IPS-18c (cell line): ENCODE results near the gene PITPNM1.
"Not testable (repeated sequence)": the region's sequence is repeated elsewhere in the genome, so short reads cannot be mapped to it uniquely, and the experiment has no call there.

Experiments used
- H3K4me3 ChIP-seq: 2 replicates; pipeline ENCODE4 v1.7.0; 2013; ENCODE audit warnings: low read depth, mild to moderate bottlenecking, low read length, moderate library complexity; ENCODE audit not compliant: insufficient read depth
- H3K9me3 ChIP-seq: one replicate; pipeline ENCODE4 v1.6.1; 2013; ENCODE audit warnings: mild to moderate bottlenecking, low read length, moderate library complexity; ENCODE audit not compliant: control insufficient read depth, insufficient read depth

The PITPNM1 gene

DNA sequence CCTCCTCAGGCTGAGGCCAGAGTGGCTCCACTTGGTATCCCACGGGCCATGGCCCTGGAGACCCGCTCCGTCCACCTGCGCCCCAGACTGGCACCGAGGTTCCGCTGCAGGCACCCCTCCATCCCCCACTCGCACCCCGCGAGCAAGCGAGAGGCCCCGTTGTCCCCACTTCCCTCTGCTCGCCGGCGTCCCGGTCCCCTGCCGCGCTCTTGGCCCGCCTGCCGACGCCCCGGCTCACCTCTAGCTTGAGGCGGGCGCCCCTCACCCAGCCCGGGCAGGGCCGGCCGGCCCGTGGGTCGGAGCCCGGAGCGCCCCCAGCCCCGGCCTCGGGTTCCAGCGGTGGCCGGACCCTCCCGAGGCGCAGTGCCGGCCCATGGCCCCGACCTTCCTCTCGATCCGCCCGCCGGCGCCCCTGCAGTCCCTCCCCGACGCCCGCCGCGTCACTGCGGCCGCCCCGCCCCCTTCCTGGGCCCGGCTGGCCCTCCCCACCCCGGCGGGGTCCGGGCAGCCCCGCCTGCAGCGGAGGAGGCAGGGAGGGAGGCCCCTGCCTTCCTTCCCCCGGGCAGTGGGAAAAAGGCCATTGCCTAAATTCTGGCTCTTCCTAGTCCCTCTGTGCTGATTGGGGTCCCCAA, at the start of gene PITPNM1:
Gene PITPNM1, minus strand, starts transcription at position 414 of the 632 bp plus-strand sequence. CDS start 1,183 bp downstream, outside the sequence.
- H3K4me3 ChIP-seq = peak within 1 kb of the TSS; percentile 84
- no peaks in the 10 kb centered on the region for H3K9me3 ChIP-seq

GRCh38 chr11:67551697-67552096, 46.5 kb upstream of the PITPNM1 start:
- H3K4me3 ChIP-seq, H3K9me3 ChIP-seq: not testable (repeated sequence)

DNA sequence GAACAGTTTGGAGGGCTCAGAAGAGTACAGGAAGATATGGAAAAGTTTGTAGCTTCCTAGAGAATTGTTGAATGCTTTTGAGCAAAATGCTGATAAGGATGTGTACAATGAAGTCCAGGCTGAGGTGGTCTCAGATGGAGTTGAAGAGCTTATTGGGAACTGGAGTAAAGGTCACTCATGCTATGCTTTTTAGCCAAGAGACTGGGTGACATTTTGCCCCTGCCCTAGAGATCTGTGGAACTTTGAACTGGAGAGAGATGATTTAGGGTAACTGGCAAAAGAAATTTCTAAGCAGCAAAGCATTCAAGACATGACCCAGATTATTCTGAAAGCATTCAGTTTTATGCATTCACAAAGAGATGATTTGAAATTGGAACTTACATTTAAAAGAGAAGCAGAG, 46.0 kb upstream of the PITPNM1 start:
- Histone ChIP-seq H3K9me3 (peaks cover 5% of the 10 kb centered on the region), H3K4me3 (no peak overlapping the region)

- H3K9me3 ChIP-seq = peaks cover 5% of the 10 kb centered on the region
Observed at GRCh38 chr11:67548555-67549110, 43.5 kb upstream of the PITPNM1 start.

GRCh38 chr11:67548112-67548511, 42.9 kb upstream of the PITPNM1 start:
- H3K4me3 ChIP-seq, H3K9me3 ChIP-seq: not testable (repeated sequence)

More at GRCh38 chr11:67548555-67549110, 43.5 kb upstream of the PITPNM1 start:
- no peak overlapping the region for H3K4me3 ChIP-seq

DNA sequence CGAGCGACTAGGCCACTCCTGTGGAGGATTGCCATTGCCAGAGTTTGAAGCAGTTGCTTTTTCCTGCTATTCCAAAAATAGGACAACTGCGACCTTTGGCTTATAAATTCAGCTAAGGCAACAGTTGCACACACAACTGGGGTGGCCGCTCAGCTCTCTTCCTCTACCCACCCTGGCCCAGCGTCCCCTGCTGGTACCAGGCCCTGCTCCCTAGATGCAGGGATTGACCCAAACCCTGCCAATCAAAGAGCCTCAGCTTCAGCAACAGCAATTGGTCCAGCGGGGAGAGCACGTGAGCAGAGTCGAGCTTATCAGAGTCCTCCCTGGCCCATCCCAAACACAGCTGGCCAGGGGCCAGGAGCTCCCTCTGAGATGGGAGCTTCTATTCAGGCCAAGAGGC, 40.1 kb upstream of the PITPNM1 start:
- peaks cover 2% of the 10 kb centered on the region for H3K9me3 ChIP-seq
- no peak overlapping the region for H3K4me3 ChIP-seq

- Histone ChIP-seq H3K9me3 (no peaks in the 10 kb centered on the region), H3K4me3 (no peak overlapping the region)
Observed at GRCh38 chr11:67544616-67545242, 39.6 kb upstream of the PITPNM1 start.

GRCh38 chr11:67543585-67543984, 38.4 kb upstream of the PITPNM1 start:
- Histone ChIP-seq H3K9me3 (no peaks in the 10 kb centered on the region), H3K4me3 (no peak overlapping the region)

DNA sequence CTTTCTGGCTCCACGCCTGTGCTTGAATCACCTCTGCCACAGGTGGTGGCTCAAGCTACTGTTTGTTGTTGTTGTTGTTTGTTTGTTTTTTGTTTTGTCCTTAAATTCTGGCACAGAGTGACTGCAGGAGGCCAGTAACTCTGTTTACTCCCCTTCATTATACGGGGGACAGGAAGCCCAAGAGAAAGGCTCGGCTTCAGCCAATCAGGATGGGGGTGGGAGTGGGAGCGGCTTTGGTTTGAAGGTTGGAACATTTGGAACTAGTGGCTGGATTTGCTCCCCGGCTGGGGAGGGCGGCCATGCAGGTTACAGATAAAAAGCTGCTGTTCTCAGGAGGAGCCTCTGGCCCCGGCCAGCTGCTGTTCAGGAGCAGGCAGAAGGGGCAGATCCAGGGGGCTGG, 37.8 kb upstream of the PITPNM1 start:
- no peak overlapping the region for H3K4me3 ChIP-seq
- no peaks in the 10 kb centered on the region for H3K9me3 ChIP-seq

- Histone ChIP-seq H3K9me3 (no peaks in the 10 kb centered on the region), H3K4me3 (no peak overlapping the region)
Observed at GRCh38 chr11:67542169-67542568, 37.0 kb upstream of the PITPNM1 start.

GRCh38 chr11:67541198-67541597, 36.0 kb upstream of the PITPNM1 start:
- no peak overlapping the region for H3K4me3 ChIP-seq
- peaks cover 5% of the 10 kb centered on the region for H3K9me3 ChIP-seq

DNA sequence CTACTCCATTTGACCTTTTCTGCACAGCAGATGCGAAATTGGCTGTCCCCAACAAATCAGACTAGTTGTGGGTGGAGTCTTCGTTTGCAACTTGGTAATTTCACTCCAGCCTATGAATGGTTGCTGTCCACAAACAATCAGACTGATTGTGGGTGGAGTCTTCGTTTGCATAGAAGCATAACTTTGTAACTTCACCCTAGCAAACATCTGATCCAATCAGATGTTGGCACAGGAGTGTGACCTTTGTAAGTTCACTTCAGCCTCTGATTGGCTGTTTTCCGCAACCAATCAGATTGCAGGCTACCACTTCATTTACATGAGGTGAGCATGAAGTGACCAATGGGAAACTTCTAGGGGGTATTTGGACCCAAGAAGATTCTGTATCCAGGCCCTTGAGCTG, 34.4 kb upstream of the PITPNM1 start:
- H3K9me3 ChIP-seq = peaks cover 5% of the 10 kb centered on the region

GRCh38 chr11:67538823-67539505, 33.8 kb upstream of the PITPNM1 start:
- no peak overlapping the region for H3K4me3 ChIP-seq

More for the DNA sequence above, 34.4 kb upstream of the PITPNM1 start:
- no peak overlapping the region for H3K4me3 ChIP-seq

DNA sequence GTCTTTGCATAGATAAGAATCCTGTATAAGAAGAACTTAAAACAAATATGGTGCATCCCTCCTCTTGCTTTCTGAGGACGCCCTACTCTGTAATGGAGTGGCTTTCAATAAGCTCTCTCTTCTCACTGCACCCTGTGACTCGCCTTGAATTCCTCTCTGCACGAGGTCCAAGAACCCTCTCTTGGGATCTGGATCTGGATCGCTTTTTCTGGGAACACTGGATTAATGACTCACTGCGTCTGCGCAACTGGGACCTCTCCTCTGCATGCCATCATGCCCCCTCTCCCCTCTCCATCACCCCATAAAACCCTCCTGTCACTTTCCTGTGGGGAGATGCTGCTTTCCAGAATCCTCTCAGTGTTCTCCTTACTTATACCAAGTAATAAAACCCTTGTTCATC, 33.1 kb upstream of the PITPNM1 start:
- H3K4me3 ChIP-seq = no peak overlapping the region
- peaks cover 10% of the 10 kb centered on the region for H3K9me3 ChIP-seq

More at GRCh38 chr11:67538823-67539505, 33.8 kb upstream of the PITPNM1 start:
- H3K9me3 ChIP-seq = peaks cover 5% of the 10 kb centered on the region

DNA sequence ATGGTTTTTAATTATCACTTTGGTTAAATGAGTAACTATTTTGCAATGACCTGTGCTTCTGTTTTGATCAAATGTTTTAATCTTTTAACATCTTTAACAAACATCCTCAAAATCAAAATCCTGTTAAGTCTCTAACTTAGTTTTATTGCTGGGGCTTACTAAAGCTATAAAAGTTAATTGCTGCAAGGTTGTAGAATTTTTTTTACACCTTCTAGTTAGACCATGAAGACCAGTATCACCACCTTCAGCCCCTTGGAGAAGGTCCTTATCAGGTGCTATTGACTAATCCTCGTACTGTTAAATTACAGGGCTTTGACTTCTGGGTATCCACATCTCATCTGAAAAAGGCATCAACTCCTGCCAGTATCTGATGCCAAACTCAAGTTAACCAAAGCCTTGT, 30.4 kb upstream of the PITPNM1 start:
- peaks cover 11% of the 10 kb centered on the region for H3K9me3 ChIP-seq
- H3K4me3 ChIP-seq = no peak overlapping the region

DNA sequence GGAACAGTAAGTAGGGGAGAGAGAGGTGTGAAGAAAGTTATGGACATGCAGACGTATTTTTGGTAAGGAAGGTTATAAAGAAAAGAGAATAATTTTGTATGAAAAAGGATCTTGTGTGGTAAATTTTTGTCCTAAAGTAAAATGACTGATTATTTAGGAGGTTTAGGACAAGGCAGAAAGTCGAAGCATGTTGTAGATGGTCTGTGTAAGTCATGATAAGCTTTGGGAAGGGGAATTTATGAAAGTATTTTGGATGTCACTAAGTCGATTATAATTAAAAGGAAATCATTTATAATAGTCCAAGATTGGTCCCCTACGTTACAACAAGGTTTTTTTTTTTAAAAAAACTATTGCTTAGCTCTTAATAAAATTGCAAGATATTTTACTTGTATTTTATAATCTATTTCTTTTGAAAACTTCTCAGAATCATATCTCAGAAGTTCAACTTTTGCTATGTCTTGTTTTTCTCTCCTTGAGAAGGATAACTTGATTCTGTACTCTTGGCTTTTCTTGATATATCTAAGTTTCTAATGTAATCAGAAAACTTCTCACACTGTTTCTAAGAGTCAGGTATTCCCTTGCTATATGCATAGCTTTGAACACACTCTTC, 29.0 kb upstream of the PITPNM1 start:
- no peak overlapping the region for H3K4me3 ChIP-seq

GRCh38 chr11:67532889-67533288, 27.7 kb upstream of the PITPNM1 start:
- H3K9me3 ChIP-seq = peaks cover 15% of the 10 kb centered on the region
- no peak overlapping the region for H3K4me3 ChIP-seq

More for the DNA sequence above, 29.0 kb upstream of the PITPNM1 start:
- peaks cover 11% of the 10 kb centered on the region for H3K9me3 ChIP-seq

DNA sequence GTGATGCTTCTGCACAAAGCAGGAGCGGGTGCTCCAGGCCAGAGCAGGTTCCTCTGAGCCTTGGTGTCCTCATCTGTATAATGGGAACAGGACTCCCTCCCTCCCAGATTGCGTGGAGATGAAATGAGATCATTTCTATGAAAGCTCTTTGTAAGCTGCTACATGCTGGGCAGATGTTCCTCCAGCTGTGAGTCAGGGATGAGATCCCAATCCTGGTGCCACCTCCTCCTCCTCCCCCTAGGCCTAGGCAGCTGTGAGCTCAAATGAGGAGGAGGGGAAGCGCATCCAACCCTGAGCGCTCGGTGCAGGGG, 25.1 kb upstream of the PITPNM1 start:
- no peak overlapping the region for H3K4me3 ChIP-seq

More for the DNA sequence above, 25.1 kb upstream of the PITPNM1 start:
- peaks cover 10% of the 10 kb centered on the region for H3K9me3 ChIP-seq
